Endothelial cell (in vitro differentiated cells): ENCODE data around the gene TEX19. TPM values are rescaled to one million over a fixed set of nuclear protein-coding genes. Genes with fewer than 3 reads are reported as not detected.

ENCODE experiments used
- DNase-seq: peaks from one replicate; pipeline ENCODE4 v3.0.0; 2021; ENCODE audit warnings: low spot score
- H3K27ac Mint-ChIP-seq: one replicate; pipeline ENCODE4 v1.8.0; 2021; ENCODE audit warnings: mixed read lengths, inconsistent platforms; ENCODE audit not compliant: unreplicated experiment
- H3K27me3 Mint-ChIP-seq: one replicate; pipeline ENCODE4 v1.8.0; 2021; ENCODE audit warnings: mild to moderate bottlenecking, moderate library complexity, mixed read lengths, inconsistent platforms; ENCODE audit not compliant: unreplicated experiment
- H3K36me3 Mint-ChIP-seq: one replicate; pipeline ENCODE4 v1.8.0; 2021; ENCODE audit warnings: mild to moderate bottlenecking, low read depth, mixed read lengths, inconsistent platforms; ENCODE audit not compliant: unreplicated experiment
- H3K4me1 Mint-ChIP-seq: one replicate; pipeline ENCODE4 v1.8.0; 2021; ENCODE audit warnings: mild to moderate bottlenecking, mixed read lengths, inconsistent platforms; ENCODE audit not compliant: unreplicated experiment
- H3K4me3 Mint-ChIP-seq: one replicate; pipeline ENCODE4 v1.8.0; 2021; ENCODE audit warnings: mild to moderate bottlenecking, mixed read lengths, inconsistent platforms; ENCODE audit not compliant: unreplicated experiment
- H3K9me3 Mint-ChIP-seq: one replicate; pipeline ENCODE4 v1.8.0; 2021; ENCODE audit warnings: mixed read lengths, inconsistent platforms; ENCODE audit not compliant: unreplicated experiment
- total RNA-seq: library from RNA; stranded (reverse); fragmentation: NEBNext Ultra II Directional; extraction: Animal tissue kit (Norgen Biotek cat#: 25700); gene quantifications from one replicate; pipeline ENCODE4 v1.2.1, GENCODE V29; 2021; ENCODE audit not compliant: unreplicated experiment
- TF ChIP-seq, protein P1 (sequence below): fragments of 200-600 bp; sonication (generic); IDR thresholded peaks from one replicate; pipeline ENCODE4 v1.5.0; 2021; ENCODE audit warnings: antibody characterized with exemption; ENCODE audit not compliant: unreplicated experiment

TEX19 gene
- total RNA-seq, 1 donor from 2014 or later, result 0.26 TPM

DNA sequence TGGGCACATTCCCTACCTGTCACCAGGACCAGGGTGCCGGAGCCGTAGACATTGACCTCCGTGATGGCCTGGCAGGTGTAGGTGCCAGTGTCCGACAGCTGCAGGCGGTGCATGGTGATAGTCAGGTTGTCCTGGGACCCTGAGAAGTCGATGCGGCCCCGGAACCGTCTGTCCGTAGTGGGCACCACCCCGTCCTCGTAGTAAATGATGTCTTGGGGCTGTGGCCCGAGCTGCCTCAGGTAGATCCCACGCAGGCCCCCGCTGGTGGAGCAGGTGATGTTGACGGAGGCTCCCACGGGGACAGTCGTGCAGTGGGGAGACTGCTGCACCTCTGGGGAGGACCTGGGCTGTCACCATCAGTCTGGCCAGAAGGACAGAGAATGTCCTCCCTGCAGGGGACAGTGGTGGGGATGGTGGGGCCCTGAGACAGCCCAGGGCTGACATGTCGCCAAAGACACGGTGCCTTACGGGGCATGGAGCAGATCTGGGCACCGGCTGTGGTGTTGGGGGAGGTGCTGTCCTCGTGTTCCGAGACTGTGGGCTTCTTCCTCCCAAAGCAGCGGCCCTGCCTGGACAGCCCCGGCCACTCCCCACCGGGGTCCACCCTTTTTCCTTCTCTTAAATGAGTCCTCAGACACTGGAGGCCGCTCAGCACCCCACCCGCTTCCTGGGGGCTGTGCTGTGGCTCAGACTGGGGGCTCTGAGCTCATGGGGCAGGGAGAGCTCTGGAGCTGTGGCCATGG, 42.2 kb upstream of the TEX19 start:
- Mint-ChIP-seq H3K4me1 (peaks cover 2% of the 10 kb centered on the region), H3K27ac (no peak overlapping the region), H3K36me3 (no peaks in the 10 kb centered on the region), H3K27me3 (peaks cover 4% of the 10 kb centered on the region), H3K4me3 (no peak overlapping the region), H3K9me3 (no peaks in the 10 kb centered on the region)
- TF ChIP-seq, protein P1, sequence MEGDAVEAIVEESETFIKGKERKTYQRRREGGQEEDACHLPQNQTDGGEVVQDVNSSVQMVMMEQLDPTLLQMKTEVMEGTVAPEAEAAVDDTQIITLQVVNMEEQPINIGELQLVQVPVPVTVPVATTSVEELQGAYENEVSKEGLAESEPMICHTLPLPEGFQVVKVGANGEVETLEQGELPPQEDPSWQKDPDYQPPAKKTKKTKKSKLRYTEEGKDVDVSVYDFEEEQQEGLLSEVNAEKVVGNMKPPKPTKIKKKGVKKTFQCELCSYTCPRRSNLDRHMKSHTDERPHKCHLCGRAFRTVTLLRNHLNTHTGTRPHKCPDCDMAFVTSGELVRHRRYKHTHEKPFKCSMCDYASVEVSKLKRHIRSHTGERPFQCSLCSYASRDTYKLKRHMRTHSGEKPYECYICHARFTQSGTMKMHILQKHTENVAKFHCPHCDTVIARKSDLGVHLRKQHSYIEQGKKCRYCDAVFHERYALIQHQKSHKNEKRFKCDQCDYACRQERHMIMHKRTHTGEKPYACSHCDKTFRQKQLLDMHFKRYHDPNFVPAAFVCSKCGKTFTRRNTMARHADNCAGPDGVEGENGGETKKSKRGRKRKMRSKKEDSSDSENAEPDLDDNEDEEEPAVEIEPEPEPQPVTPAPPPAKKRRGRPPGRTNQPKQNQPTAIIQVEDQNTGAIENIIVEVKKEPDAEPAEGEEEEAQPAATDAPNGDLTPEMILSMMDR, result no peak
- no peak for DNase-seq

DNA sequence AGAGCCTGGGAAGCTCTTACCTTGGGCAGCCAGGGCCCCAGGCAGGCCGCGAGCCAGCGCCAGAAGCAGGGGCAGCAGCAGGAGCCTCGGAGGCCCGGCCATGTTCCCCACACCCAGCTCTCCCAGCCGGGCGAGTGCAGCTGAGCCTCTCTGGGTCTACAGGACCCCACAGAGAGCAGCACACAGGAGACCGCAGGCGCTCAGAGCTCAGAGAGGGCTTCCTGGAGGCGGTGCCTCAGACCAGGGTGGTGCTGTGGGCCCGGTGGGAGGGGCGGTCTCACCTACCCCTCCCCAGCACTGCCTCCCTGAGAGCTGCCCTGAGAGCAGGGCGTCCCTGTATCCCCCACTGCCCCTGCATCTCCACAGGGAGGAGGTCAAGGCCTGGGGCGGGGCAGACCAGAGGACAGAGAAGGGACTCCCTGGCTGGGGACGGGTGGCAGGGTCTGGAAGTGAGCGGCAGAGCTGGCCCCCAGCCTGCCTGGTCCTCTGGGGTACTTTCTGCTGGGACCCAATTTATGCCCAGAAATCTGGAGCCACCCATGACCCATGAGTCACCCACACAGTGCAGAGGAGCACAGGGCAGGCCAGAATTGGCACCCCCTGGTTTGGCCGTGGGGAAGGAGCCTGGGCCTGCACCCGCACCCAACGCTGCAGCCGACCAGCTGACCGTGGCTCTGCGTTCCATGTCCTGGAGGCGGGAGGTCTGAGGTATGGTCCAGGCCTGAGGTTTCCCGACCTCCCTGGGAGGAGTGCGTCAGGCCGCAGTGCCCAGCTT, 41.5 kb upstream of the TEX19 start, which contains the start of gene CD7:
Gene CD7 (minus strand): TSS at position 215 of the 775 bp plus-strand sequence. CDS start 113 bp downstream, at position 102.
- TF ChIP-seq, protein P1, result no peak
- Mint-ChIP-seq H3K9me3 (no peaks in the 10 kb centered on the region), H3K36me3 (no peaks in the 10 kb centered on the region), H3K27me3 (peaks cover 4% of the 10 kb centered on the region), H3K27ac (no peak within 1 kb of the TSS), H3K4me1 (peaks cover 2% of the 10 kb centered on the region), H3K4me3 (no peak within 1 kb of the TSS)
- DNase-seq, result no peak

DNA sequence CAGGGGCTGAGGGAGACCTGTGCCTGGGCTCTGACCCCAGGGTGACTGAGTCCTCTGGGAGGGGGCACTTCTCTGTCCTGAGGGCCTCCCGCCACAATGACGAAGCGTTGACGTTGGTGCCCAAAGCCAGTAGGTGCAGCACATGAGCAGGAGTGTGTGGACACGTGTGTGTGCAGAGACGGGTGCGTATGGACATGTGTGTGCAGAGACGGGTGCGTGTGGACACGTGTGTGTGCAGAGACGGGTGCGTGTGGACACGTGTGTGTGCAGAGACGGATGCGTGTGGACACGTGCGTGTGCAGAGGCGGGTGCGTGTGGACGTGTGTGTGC, 40.9 kb upstream of the TEX19 start:
- no peak overlapping the region for H3K4me3 Mint-ChIP-seq
- H3K27ac Mint-ChIP-seq, result no peak overlapping the region
- H3K27me3 Mint-ChIP-seq, result peaks cover 4% of the 10 kb centered on the region
- peaks cover 2% of the 10 kb centered on the region for H3K4me1 Mint-ChIP-seq
- H3K9me3 Mint-ChIP-seq, result no peaks in the 10 kb centered on the region
- no peaks in the 10 kb centered on the region for H3K36me3 Mint-ChIP-seq
- TF ChIP-seq, protein P1, result no peak
- no peak for DNase-seq

DNA sequence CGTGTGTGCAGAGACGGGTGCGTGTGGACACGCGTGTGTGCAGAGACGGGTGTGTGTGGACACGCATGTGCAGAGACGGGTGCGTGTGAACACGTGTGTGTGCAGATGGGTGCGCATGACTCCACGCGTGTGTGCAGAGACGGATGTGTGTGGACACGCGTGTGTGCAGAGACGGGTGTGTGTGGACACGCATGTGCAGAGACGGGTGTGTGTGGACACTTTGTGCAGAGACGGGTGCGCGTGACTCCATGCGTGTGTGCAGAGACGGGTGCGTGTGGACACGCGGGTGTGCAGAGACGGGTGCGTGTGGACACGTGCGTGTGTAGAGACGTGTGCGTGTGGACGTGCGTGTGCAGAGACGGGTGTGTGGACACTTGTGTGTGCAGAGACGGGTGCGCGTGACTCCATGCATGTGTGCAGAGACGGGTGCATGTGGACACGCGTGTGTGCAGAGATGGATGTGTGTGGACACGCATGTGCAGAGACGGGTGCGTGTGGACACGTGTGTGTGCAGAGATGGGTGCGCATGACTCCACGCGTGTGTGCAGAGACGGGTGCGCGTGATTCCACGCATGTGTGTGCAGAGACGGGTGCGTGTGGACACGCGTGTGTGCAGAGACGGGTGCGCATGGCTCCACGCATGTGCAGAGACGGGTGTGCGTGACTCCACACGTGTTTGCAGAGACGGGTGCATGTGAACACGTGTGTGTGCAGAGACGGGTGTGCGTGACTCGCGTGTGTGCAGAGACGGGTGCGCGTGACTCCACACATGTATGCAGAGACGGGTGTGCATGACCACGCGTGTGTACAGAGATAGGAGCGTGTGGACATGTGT, 40.1 kb upstream of the TEX19 start:
- H3K36me3 Mint-ChIP-seq, result no peaks in the 10 kb centered on the region
- peaks cover 4% of the 10 kb centered on the region for H3K27me3 Mint-ChIP-seq
- TF ChIP-seq, protein P1, result no peak
- H3K4me3 Mint-ChIP-seq, result no peak overlapping the region
- peaks cover 2% of the 10 kb centered on the region for H3K4me1 Mint-ChIP-seq
- DNase-seq, result no peak
- H3K9me3 Mint-ChIP-seq, result no peaks in the 10 kb centered on the region
- no peak overlapping the region for H3K27ac Mint-ChIP-seq
